Large intestine (tissue), 3 donors: ENCODE results near the gene P2RY6. TPM values are rescaled to one million over a fixed set of nuclear protein-coding genes. Genes with fewer than 3 reads are reported as not detected.

Experiments
- DNase-seq, 2 donors: peaks; one replicate each; pipeline versions ENCODE4 v3.0.0 to v3.0.0-alpha.2; 2013
- H3K27ac ChIP-seq: one replicate; pipeline ENCODE4 v1.5.1; 2013; ENCODE audit warnings: low read length
- H3K27me3 ChIP-seq: 2 replicates; pipeline ENCODE4 v1.6.1; 2013; ENCODE audit warnings: low read length; ENCODE audit not compliant: control insufficient read depth, insufficient read depth
- H3K36me3 ChIP-seq: 2 replicates; pipeline ENCODE4 v1.6.1; 2013; ENCODE audit warnings: low read length; ENCODE audit not compliant: control insufficient read depth, insufficient read depth
- H3K4me1 ChIP-seq: one replicate; pipeline ENCODE4 v1.6.1; 2013; ENCODE audit warnings: low read length; ENCODE audit not compliant: control insufficient read depth, insufficient read depth
- H3K4me3 ChIP-seq: one replicate; pipeline ENCODE4 v1.5.1; 2013; ENCODE audit warnings: low read length
- H3K9me3 ChIP-seq: one replicate; pipeline ENCODE4 v1.6.1; 2013; ENCODE audit warnings: mild to moderate bottlenecking, low read depth, low read length, moderate library complexity; ENCODE audit not compliant: control insufficient read depth
- WGBS: methylation state at CpG from one replicate; pipeline ENCODE4 v1.1.5; 2013; ENCODE audit warnings: low lambda C conversion rate; ENCODE audit not compliant: insufficient coverage; 5-methylcytosine and 5-hydroxymethylcytosine counted together
- polyA plus RNA-seq: library from polyadenylated mRNA; unstranded; fragments of 120-200 nt; gene quantifications from one replicate; pipeline ENCODE4 v1.2.1, GENCODE V29; 2013

The P2RY6 gene
- polyA plus RNA-seq, 1 donor, result 19.9 TPM

- H3K4me1 ChIP-seq, result peaks cover 65% of the 10 kb centered on the region
- peak overlapping the region; percentile 52 for H3K27ac ChIP-seq
- no peaks in the 10 kb centered on the region for H3K9me3 ChIP-seq
- no peak for DNase-seq
- H3K36me3 ChIP-seq, result peaks cover 43% of the 10 kb centered on the region
- no peak overlapping the region for H3K4me3 ChIP-seq
- WGBS, result no CpG with 5 or more reads among the region's 1 CpG
- no peaks in the 10 kb centered on the region for H3K27me3 ChIP-seq
These were observed 44.3 kb downstream of the P2RY6 start for GRCh38 chr11:73316422-73316821.

GRCh38 chr11:73317373-73317772, 45.2 kb downstream of the P2RY6 start:
- Histone ChIP-seq H3K4me3 (no peak overlapping the region), H3K27me3 (no peaks in the 10 kb centered on the region), H3K36me3 (peaks cover 38% of the 10 kb centered on the region), H3K9me3 (no peaks in the 10 kb centered on the region), H3K27ac (peak overlapping the region; percentile 0), H3K4me1 (peaks cover 66% of the 10 kb centered on the region)
- no CpG with 5 or more reads among the region's 4 CpGs for WGBS
- no peak for DNase-seq

GRCh38 chr11:73317803-73318202, 45.7 kb downstream of the P2RY6 start:
- Histone ChIP-seq H3K9me3 (no peaks in the 10 kb centered on the region), H3K4me1 (peaks cover 70% of the 10 kb centered on the region), H3K36me3 (peaks cover 38% of the 10 kb centered on the region), H3K27ac (peak overlapping the region; percentile 0), H3K4me3 (no peak overlapping the region), H3K27me3 (no peaks in the 10 kb centered on the region)
- WGBS, result no CpG with 5 or more reads among the region's 3 CpGs
- no peak for DNase-seq

GRCh38 chr11:73318501-73319011, 46.4 kb downstream of the P2RY6 start:
- Histone ChIP-seq H3K27me3 (no peaks in the 10 kb centered on the region), H3K36me3 (peaks cover 37% of the 10 kb centered on the region), H3K9me3 (no peaks in the 10 kb centered on the region), H3K27ac (no peak overlapping the region), H3K4me3 (no peak overlapping the region), H3K4me1 (peaks cover 72% of the 10 kb centered on the region)
- no CpG with 5 or more reads among the region's 8 CpGs for WGBS
- DNase-seq, result no peak

- Histone ChIP-seq H3K4me1 (peaks cover 66% of the 10 kb centered on the region), H3K27me3 (no peaks in the 10 kb centered on the region), H3K9me3 (no peaks in the 10 kb centered on the region), H3K27ac (peak overlapping the region; percentile 60), H3K4me3 (no peak overlapping the region), H3K36me3 (peaks cover 35% of the 10 kb centered on the region)
- DNase-seq, result no peak
- no CpG with 5 or more reads among the region's 10 CpGs for WGBS
These were observed 48.8 kb downstream of the P2RY6 start for GRCh38 chr11:73320763-73321603.

- Histone ChIP-seq H3K36me3 (peaks cover 34% of the 10 kb centered on the region), H3K4me3 (no peak overlapping the region), H3K9me3 (no peaks in the 10 kb centered on the region), H3K27ac (peak overlapping the region; percentile 60), H3K27me3 (no peaks in the 10 kb centered on the region), H3K4me1 (peaks cover 59% of the 10 kb centered on the region)
- no CpG with 5 or more reads among the region's 10 CpGs for WGBS
- DNase-seq, result peak; percentile 58 to 77
These were observed 49.7 kb downstream of the P2RY6 start for GRCh38 chr11:73321604-73322381.

- H3K36me3 ChIP-seq, result peaks cover 38% of the 10 kb centered on the region
- 100% methylated on average over 1 of the region's 7 CpGs for WGBS
- H3K4me1 ChIP-seq, result peaks cover 52% of the 10 kb centered on the region
- H3K9me3 ChIP-seq, result no peaks in the 10 kb centered on the region
- DNase-seq, result peak in 1 of 2 donors; percentile 21
- H3K27me3 ChIP-seq, result no peaks in the 10 kb centered on the region
- H3K4me3 ChIP-seq, result no peak overlapping the region
- peak overlapping the region; percentile 60 for H3K27ac ChIP-seq
These were observed 50.5 kb downstream of the P2RY6 start for GRCh38 chr11:73322382-73323306.

- H3K36me3 ChIP-seq, result peaks cover 38% of the 10 kb centered on the region
- peak in 1 of 2 donors; percentile 52 for DNase-seq
- no CpG with 5 or more reads among the region's 14 CpGs for WGBS
- peaks cover 55% of the 10 kb centered on the region for H3K4me1 ChIP-seq
- no peaks in the 10 kb centered on the region for H3K9me3 ChIP-seq
- no peak overlapping the region for H3K4me3 ChIP-seq
- peak overlapping the region; percentile 60 for H3K27ac ChIP-seq
- no peaks in the 10 kb centered on the region for H3K27me3 ChIP-seq
These were observed 51.3 kb downstream of the P2RY6 start for GRCh38 chr11:73323464-73323863.

- WGBS, result no CpG with 5 or more reads among the region's 9 CpGs
- Histone ChIP-seq H3K27me3 (no peaks in the 10 kb centered on the region), H3K36me3 (peaks cover 38% of the 10 kb centered on the region), H3K27ac (peak overlapping the region; percentile 60), H3K4me1 (peaks cover 61% of the 10 kb centered on the region), H3K9me3 (no peaks in the 10 kb centered on the region), H3K4me3 (no peak overlapping the region)
- DNase-seq, result no peak
These were observed 52.0 kb downstream of the P2RY6 start for GRCh38 chr11:73324116-73324515.

- H3K4me3 ChIP-seq, result no peak overlapping the region
- no peak for DNase-seq
- H3K9me3 ChIP-seq, result no peaks in the 10 kb centered on the region
- H3K27ac ChIP-seq, result peak overlapping the region; percentile 60
- peaks cover 33% of the 10 kb centered on the region for H3K36me3 ChIP-seq
- H3K27me3 ChIP-seq, result no peaks in the 10 kb centered on the region
- H3K4me1 ChIP-seq, result peaks cover 65% of the 10 kb centered on the region
- no CpG with 5 or more reads among the region's 2 CpGs for WGBS
These were observed 52.5 kb downstream of the P2RY6 start for GRCh38 chr11:73324665-73325035.
